HepG2 (cell line): Measurements from ENCODE around the gene LMCD1. TPM values are rescaled to one million over a fixed set of nuclear protein-coding genes. Genes with fewer than 3 reads are reported as not detected.

Experiments
- ATAC-seq: fragments of 200-7000 bp; cut with Tn5 transposase; 3 replicates; pipeline ENCODE4 v1.9.1; 2020; ENCODE audit warnings: mild to moderate bottlenecking, moderate library complexity
- BruUV-seq: library from RNA; stranded (reverse); fragments of 400-500 nt; replicated peaks from 2 replicates; lab custom pipeline; 2021; lab: Mats Ljungman, UMichigan
- CTCF ChIA-PET: fragments of 300-600 bp; formaldehyde crosslinking; extraction: SDS; loops from one replicate; lab custom pipeline; 2021; ENCODE audit warnings: low total read pairs, inconsistent platforms, low intra/inter-chr PET ratio; lab: Yijun Ruan, JAX
- POLR2A ChIA-PET: fragments of 350-600 bp; sonication (Branson Sonifier 250); formaldehyde crosslinking; loops from one replicate; lab custom pipeline; 2020; ENCODE audit warnings: antibody characterized with exemption, inconsistent platforms; lab: Yijun Ruan, JAX
- DNase-seq: peaks from one replicate; pipeline ENCODE4 v3.0.0-alpha.2; 2015; ENCODE audit warnings: low spot score
- FAIRE-seq: peaks from 3 replicates; lab custom pipeline; 2011; peaks lifted over from hg19 to GRCh38; lab: Jason Lieb, UNC
- H2AFZ ChIP-seq: one replicate; pipeline ENCODE4 v1.6.1; 2011; ENCODE audit warnings: low read length, inconsistent platforms
- H3K27ac ChIP-seq: fragments of 300-600 bp; 3 replicates; pipeline ENCODE4 v1.8.0; 2011; ENCODE audit warnings: mixed run types, mild to moderate bottlenecking, mixed read lengths, low read length, inconsistent platforms; ENCODE audit not compliant: insufficient read depth; ENCODE audit errors: extremely low read length
- H3K27me3 ChIP-seq, 2 experiments: fragments of 200-600 bp in 1 of 2; 2 replicates in 1 of 2; 3 replicates in 1 of 2; pipeline versions ENCODE4 v1.6.0 to v1.8.0; 2011; ENCODE audit warnings: low read length in 2 of 2, mild to moderate bottlenecking in 2 of 2, moderate library complexity in 2 of 2, inconsistent platforms in 1 of 2; ENCODE audit not compliant: insufficient read depth in 2 of 2, control insufficient read depth in 1 of 2
- H3K36me3 ChIP-seq, 2 experiments: fragments of 200-600 bp in 1 of 2; replicated peaks in 1 of 2; 2 replicates in 1 of 2; 3 replicates in 1 of 2; pipeline versions ENCODE4 v1.5.1 to v1.8.0; 2011; ENCODE audit warnings: low read length in 2 of 2, inconsistent platforms in 1 of 2; ENCODE audit not compliant: insufficient read depth in 2 of 2, control insufficient read depth in 1 of 2
- H3K4me1 ChIP-seq: 2 replicates; pipeline ENCODE4 v1.5.1; 2012; ENCODE audit warnings: low read length, inconsistent platforms; ENCODE audit not compliant: insufficient read depth
- H3K4me2 ChIP-seq: 2 replicates; pipeline ENCODE4 v1.6.0; 2011; ENCODE audit warnings: low read depth, low read length, inconsistent platforms
- H3K4me3 ChIP-seq, 3 experiments: fragments of 200-600 bp in 1 of 3; sonication (generic), shearing (Covaris generic) in 1 of 3; replicated peaks in 1 of 3; 2 replicates each; pipeline ENCODE4 v1.5.1; 2011 to 2016; ENCODE audit warnings: low read length in 3 of 3, inconsistent platforms in 2 of 3, low read depth in 2 of 3, mild to moderate bottlenecking in 2 of 3, control low read depth in 1 of 3, mixed read lengths in 1 of 3; ENCODE audit not compliant: insufficient read depth in 1 of 3
- H3K79me2 ChIP-seq: one replicate; pipeline ENCODE4 v1.6.1; 2011; ENCODE audit warnings: low read length, inconsistent platforms; ENCODE audit not compliant: insufficient read depth
- H3K9ac ChIP-seq: 2 replicates; pipeline ENCODE4 v1.6.0; 2011; ENCODE audit warnings: mild to moderate bottlenecking, low read depth, low read length, inconsistent platforms; ENCODE audit not compliant: insufficient read depth
- H3K9me3 ChIP-seq: 2 replicates; pipeline ENCODE4 v1.5.1; 2012; ENCODE audit warnings: mild to moderate bottlenecking, low read length
- H4K20me1 ChIP-seq: 2 replicates; pipeline ENCODE4 v1.6.0; 2011; ENCODE audit warnings: inconsistent platforms, mild to moderate bottlenecking, low read length, moderate library complexity; ENCODE audit not compliant: insufficient read depth
- ATF5 ChIP-seq: sonication (generic); formaldehyde crosslinking; IDR thresholded peaks from 2 replicates; pipeline ENCODE4 v1.4.0; 2020; ENCODE audit warnings: mild to moderate bottlenecking, low read depth, missing genetic modification reagents
- CREB3 ChIP-seq: sonication (generic); formaldehyde crosslinking; IDR thresholded peaks from 2 replicates; pipeline ENCODE4 v1.5.0; 2020; ENCODE audit warnings: missing genetic modification reagents
- ELF3 ChIP-seq: IDR thresholded peaks from 2 replicates; pipeline ENCODE4 v1.6.1; 2016; ENCODE audit warnings: missing genetic modification reagents, missing compliant biosample characterization
- FLYWCH1 ChIP-seq: sonication (generic); formaldehyde crosslinking; IDR thresholded peaks from 2 replicates; pipeline ENCODE4 v1.8.1; 2023; ENCODE audit warnings: mild to moderate bottlenecking, missing genetic modification reagents
- NCOA1 ChIP-seq: sonication (generic); formaldehyde crosslinking; IDR thresholded peaks from 2 replicates; pipeline ENCODE4 v1.9.0; 2021; ENCODE audit warnings: missing genetic modification reagents
- NFE2 ChIP-seq: sonication (generic); formaldehyde crosslinking; IDR thresholded peaks from 2 replicates; pipeline ENCODE4 v1.4.0; 2020; ENCODE audit warnings: missing genetic modification reagents
- NR1H2 ChIP-seq: sonication (generic); formaldehyde crosslinking; IDR thresholded peaks from 2 replicates; pipeline ENCODE4 v1.8.1; 2022; ENCODE audit warnings: low read depth, missing genetic modification reagents, borderline replicate concordance
- PAF1 ChIP-seq: IDR thresholded peaks from 2 replicates; pipeline ENCODE4 v1.6.1; 2016; ENCODE audit warnings: missing genetic modification reagents, missing compliant biosample characterization
- PATZ1 ChIP-seq: sonication (generic); formaldehyde crosslinking; IDR thresholded peaks from 2 replicates; pipeline ENCODE4 v1.4.0; 2020; ENCODE audit warnings: missing genetic modification reagents
- PLSCR1 ChIP-seq: sonication (generic); formaldehyde crosslinking; IDR thresholded peaks from 2 replicates; pipeline ENCODE4 v1.5.0; 2020; ENCODE audit warnings: missing genetic modification reagents, mild to moderate bottlenecking, borderline replicate concordance
- REPIN1 ChIP-seq: sonication (generic); formaldehyde crosslinking; IDR thresholded peaks from 2 replicates; pipeline ENCODE4 v1.8.0; 2022; ENCODE audit warnings: missing genetic modification reagents, low read depth, mild to moderate bottlenecking, borderline replicate concordance
- SOX5 ChIP-seq: IDR thresholded peaks from 2 replicates; pipeline ENCODE4 v1.6.1; 2016; ENCODE audit warnings: borderline replicate concordance
- TEAD2 ChIP-seq: sonication (generic); formaldehyde crosslinking; IDR thresholded peaks from 2 replicates; pipeline ENCODE4 v1.9.0; 2021; ENCODE audit warnings: missing genetic modification reagents
- ZNF138 ChIP-seq: sonication (generic); formaldehyde crosslinking; IDR thresholded peaks from 2 replicates; pipeline ENCODE4 v1.5.0; 2020; ENCODE audit warnings: mild to moderate bottlenecking, low read depth, missing genetic modification reagents
- ZNF20 ChIP-seq: sonication (generic); formaldehyde crosslinking; IDR thresholded peaks from 2 replicates; pipeline ENCODE4 v1.4.0; 2020; ENCODE audit warnings: mild to moderate bottlenecking, moderate library complexity, missing genetic modification reagents
- ZNF549 ChIP-seq: sonication (generic); formaldehyde crosslinking; IDR thresholded peaks from 2 replicates; pipeline ENCODE4 v1.5.0; 2020; ENCODE audit warnings: missing genetic modification reagents
- ZNF672 ChIP-seq: sonication (generic); formaldehyde crosslinking; IDR thresholded peaks from 2 replicates; pipeline ENCODE4 v1.8.1; 2022; ENCODE audit warnings: missing genetic modification reagents
- ZSCAN12 ChIP-seq: sonication (generic); formaldehyde crosslinking; IDR thresholded peaks from 2 replicates; pipeline ENCODE4 v1.9.0; 2021; ENCODE audit warnings: mild to moderate bottlenecking, missing genetic modification reagents
- ZSCAN29 ChIP-seq: sonication (generic); formaldehyde crosslinking; conservative IDR thresholded peaks from 2 replicates; pipeline ENCODE4 v1.4.0; 2020; ENCODE audit warnings: mild to moderate bottlenecking, missing genetic modification reagents
- WGBS: methylation state at CpG from one replicate; pipeline ENCODE4 v1.1.6; 2017; ENCODE audit warnings: low lambda C conversion rate; 5-methylcytosine and 5-hydroxymethylcytosine counted together
- in situ Hi-C: cut with HindIII; loops from 2 replicates; pipeline ENCODE4 v1.10.0; 2017; ENCODE audit warnings: low pct_unique_long_range_greater_than_20kb; ENCODE audit not compliant: extremely low pct_ligation_motif_present
- intact Hi-C: fragments of 100-400 bp; cut with micrococcal nuclease; formaldehyde crosslinking; loops from one replicate; pipeline ENCODE4 v1.10.0; 2022; ENCODE audit not compliant: unreplicated experiment
- polyA plus RNA-seq, 8 experiments: library from polyadenylated mRNA; depleted of rRNA in 3 of 8; stranded (reverse) in 7 of 8; unstranded in 1 of 8; fragments of >200 nt; fragmentation: Illumina TruSeq in 4 of 8; extraction: Trizol in 4 of 8; gene quantifications; 2 replicates each; pipeline versions ENCODE4 v1.2.1 to v1.2.3, GENCODE V29; 2011 to 2016; ENCODE audit warnings: low read depth in 4 of 8, missing spikeins in 1 of 8, mixed read lengths in 1 of 8; ENCODE audit not compliant: insufficient read depth in 1 of 8
- total RNA-seq, 5 experiments: library from RNA; depleted of rRNA; stranded (reverse); fragments of >200 nt; fragmentation: Illumina TruSeq; extraction: Trizol; gene quantifications; 2 replicates each; pipeline ENCODE4 v1.2.3, GENCODE V29; 2016; ENCODE audit warnings: low read depth in 1 of 5

Gene LMCD1
- total and polyA plus RNA-seq, 2 of the 13 experiments (the other 11 are each of a cell fraction or from before 2014, with no cell fraction given) = 6.2 to 7.1 TPM

GRCh38 chr3:8565376-8565775 is 63.8 kb downstream of the LMCD1 start (continued):
- no peak for TF ChIP-seq ZSCAN12 (CRISPR knock-in tag)
- no peak for TF ChIP-seq PLSCR1 (CRISPR knock-in tag)
- TF ChIP-seq, all 625 proteins: peak for 0

GRCh38 chr3:8567784-8568575 is 66.4 kb downstream of the LMCD1 start:
- H3K27me3 ChIP-seq = no peaks in the 10 kb centered on the region
- H3K4me3 ChIP-seq = no peak overlapping the region
- FAIRE-seq (no peak), DNase-seq (no peak), ATAC-seq (no peak)
- intact Hi-C loops (no loop called here), in situ Hi-C loops (no loop called here)
- no peak overlapping the region for H3K9ac ChIP-seq
- H3K27ac ChIP-seq = no peak overlapping the region
- H4K20me1 ChIP-seq = no peaks in the 10 kb centered on the region
- no peaks in the 10 kb centered on the region for H3K79me2 ChIP-seq
- ChIA-PET CTCF (no interaction called here), POLR2A (no interaction called here)
- no peak overlapping the region for H2AFZ ChIP-seq
- H3K9me3 ChIP-seq = no peaks in the 10 kb centered on the region
- H3K4me1 ChIP-seq = no peaks in the 10 kb centered on the region
- H3K36me3 ChIP-seq = no peaks in the 10 kb centered on the region; a peak in 2 of 5 replicates
- H3K4me2 ChIP-seq = no peak overlapping the region
- no TSS peak for BruUV-seq
- WGBS = 96% methylated on average over 7 of the region's 7 CpGs
- no peak for TF ChIP-seq REPIN1 (CRISPR knock-in tag)
- TF ChIP-seq TEAD2 (CRISPR knock-in tag) = no peak
- TF ChIP-seq ZSCAN29 (CRISPR knock-in tag) = no peak
- TF ChIP-seq NFE2 = no peak
- TF ChIP-seq PAF1 = no peak
- TF ChIP-seq NCOA1 (CRISPR knock-in tag) = no peak
- no peak for TF ChIP-seq CREB3 (CRISPR knock-in tag)
- TF ChIP-seq ZNF672 (CRISPR knock-in tag) = no peak
- TF ChIP-seq ELF3 (CRISPR knock-in tag) = no peak
- TF ChIP-seq FLYWCH1 (CRISPR knock-in tag) = no peak
- TF ChIP-seq NR1H2 (CRISPR knock-in tag) = no peak
- TF ChIP-seq ZNF549 (CRISPR knock-in tag) = no peak
- TF ChIP-seq PATZ1 = no peak
- no peak for TF ChIP-seq SOX5 (CRISPR knock-in tag)
- TF ChIP-seq ZNF20 (CRISPR knock-in tag) = no peak
- no peak for TF ChIP-seq ATF5 (CRISPR knock-in tag)
- TF ChIP-seq ZNF138 (CRISPR knock-in tag) = no peak
